Measurements from ENCODE around the gene MMP1. TPM values are rescaled to one million over a fixed set of nuclear protein-coding genes. Genes with fewer than 3 reads are reported as not detected.

The MMP1 gene
- 23.3 and 25.2 TPM in 2 replicates for total RNA-seq (2014; rRNA removed; shearing (Covaris generic))
- 6.6 and 10.1 TPM in 2 replicates for polyA plus RNA-seq (2014; cell fraction: nucleus; rRNA removed)

DNA sequence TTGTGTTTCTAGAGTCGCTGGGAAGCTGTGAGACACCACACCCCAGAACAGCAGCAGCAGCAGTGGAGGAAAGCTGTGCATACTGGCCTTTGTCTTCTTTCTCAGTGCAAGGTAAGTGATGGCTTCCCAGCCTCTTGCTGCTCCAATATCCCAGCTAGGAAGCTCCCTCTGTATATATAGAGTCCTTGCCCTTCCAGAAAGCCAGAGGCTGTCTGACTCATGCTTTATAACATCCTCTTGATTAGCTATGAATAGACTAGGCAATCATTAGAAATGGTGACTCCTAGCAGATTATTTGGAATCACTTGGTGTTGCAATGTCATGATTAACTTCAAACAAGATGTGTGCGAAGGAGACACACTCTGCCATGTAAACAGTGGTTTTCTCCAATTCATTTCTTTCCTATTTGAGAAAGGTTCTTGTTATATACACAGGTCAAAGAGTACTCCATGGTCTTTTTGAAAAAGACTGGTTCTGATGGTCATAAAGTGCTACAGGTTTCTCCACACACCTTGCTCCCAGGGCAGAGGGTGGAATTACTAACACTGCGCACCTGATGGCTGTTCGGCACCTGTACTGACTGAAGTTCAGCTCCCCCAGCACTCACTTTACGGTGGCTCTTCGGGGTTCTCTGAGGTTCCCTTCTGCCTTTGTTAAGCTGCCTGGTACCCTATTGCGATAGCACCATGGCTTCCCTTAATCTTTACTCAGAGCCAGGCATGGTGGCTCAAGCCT lies at the start of gene MMP1:
Gene MMP1, minus strand, starts transcription at position 149 of the 735 bp plus-strand sequence. Its CDS starts 68 bp downstream, at position 81.
- DNase-seq (ENCODE audit: extremely low read depth, low read depth) = no peak

DNA sequence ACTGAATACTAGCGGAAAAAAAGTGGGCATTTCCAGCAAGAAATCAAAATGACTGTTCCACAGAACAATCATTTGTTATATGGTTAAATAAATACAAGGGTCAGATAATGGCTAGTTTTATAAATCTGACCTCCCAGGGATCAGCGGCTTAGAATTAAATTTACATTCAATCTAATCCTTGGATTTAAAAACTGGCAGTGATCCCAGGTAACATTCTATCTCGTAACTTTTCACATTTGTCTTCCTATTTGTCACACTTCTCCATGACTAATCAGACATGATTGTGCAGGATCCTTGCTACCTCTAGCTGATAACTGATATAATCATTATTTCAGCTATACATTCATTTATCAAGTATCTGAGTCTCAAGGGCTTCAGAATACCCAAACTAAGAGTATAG lies 48.3 kb upstream of the MMP1 start:
- no peak for DNase-seq (ENCODE audit: extremely low read depth, low read depth)

DNA sequence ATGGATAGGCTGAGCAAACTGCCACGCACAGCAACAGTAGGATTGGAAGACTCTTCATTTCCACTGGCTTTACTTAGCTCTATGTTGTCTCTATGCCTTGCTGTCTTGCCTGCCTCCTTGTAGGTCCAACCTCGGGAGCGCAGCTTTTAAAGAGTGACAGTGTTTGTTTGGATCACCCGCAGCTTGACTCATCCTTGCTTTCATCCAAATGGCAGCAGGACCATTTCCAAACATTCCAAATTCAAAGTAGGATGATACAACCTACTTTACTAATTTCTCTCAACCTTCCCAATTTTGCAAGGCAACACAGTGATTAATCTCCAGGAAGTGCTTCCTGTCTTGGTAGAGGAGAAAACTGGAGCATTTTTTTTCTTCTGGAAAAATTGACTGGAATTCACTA lies 45.5 kb upstream of the MMP1 start, which contains the start of gene MMP3:
Gene MMP3, minus strand, starts transcription at position 121 of the 400 bp plus-strand sequence. Its CDS starts 63 bp downstream, at position 58.
- DNase-seq (ENCODE audit: extremely low read depth, low read depth) = no peak

DNA sequence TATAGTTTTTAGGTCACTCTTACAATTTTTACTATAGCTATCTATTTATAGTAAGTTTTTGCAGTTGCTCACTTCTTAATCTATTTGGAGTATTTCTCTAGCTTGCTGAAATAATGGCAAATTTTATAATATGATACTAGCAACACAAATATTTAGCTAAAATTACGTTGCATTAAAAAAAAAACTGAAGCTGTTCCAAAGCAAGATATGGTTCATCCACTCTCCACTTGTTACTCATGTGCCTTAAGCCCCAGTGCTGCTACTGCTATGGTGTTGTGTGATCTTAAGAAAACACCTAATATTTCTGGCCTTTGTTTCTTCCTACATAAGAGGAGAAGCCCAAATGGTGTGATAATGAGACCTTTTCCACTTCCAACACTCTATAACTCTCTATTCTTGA lies 45.0 kb upstream of the MMP1 start:
- no peak for DNase-seq (ENCODE audit: extremely low read depth, low read depth)

GRCh38 chr11:102840018-102840417 lies 42.1 kb upstream of the MMP1 start:
- no peak for DNase-seq (ENCODE audit: extremely low read depth, low read depth)

DNA sequence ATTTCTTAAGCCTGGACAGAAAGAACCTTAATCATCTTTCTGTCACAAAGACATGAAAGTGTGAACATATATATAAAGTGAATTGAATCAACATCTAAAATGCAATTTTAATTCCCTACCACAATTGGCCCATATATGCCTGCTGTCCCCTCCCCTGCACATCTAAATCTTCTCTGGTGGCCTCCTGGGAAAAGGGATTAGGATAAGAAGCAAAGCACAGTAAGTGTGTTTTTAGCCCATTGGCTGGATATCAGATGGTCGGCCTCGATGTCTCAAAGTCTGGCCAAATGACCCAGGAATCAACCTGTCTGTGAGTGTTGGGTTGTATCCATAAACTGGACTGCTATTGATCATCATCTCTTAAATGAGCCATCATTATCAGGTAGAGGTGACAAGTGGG lies 39.7 kb upstream of the MMP1 start:
- DNase-seq (ENCODE audit: extremely low read depth, low read depth) = no peak

DNA sequence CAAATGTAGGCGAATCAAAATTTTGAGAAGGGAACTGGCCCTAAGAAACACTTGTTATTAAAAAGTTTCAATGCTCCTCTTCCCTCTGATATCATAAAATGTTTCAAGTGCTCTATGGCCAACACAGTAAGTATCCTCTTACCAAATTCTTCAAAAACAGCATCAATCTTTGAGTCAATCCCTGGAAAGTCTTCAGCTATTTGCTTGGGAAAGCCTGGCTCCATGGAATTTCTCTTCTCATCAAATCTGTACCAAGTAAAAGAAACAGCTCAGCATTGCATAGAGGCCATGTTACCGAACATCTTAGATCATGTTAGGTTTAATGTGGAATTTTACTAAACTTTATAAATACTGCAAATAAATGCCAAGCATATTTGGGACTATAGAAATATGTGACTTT lies 39.2 kb upstream of the MMP1 start:
- DNase-seq (ENCODE audit: extremely low read depth, low read depth) = no peak

DNA sequence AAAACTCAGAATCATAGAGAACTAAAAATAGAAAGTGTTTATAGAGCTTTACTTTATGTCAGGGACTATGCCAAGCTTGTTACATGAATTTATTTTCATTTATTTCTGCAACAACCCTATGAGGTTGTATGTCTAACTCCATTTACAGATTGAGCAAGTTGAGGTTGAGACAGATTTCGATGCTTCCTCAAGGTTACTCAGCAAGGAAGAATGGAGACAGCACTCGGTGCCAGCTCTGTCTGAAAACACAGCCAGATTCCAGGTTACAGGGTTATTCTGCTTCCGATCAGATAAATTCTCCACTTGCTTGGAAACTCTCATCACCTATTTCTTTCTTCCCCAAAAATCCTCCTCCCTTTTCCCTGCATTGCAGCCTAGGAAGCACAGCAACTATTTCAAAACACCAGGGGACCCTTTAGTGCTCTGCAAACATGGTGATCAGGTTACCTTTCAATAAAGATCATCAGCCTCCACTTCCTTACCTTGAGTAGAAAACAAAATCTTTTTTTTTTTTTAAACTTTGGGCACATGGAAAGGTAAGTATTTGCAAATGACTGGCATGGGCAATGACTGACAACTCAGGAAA lies 38.4 kb upstream of the MMP1 start:
- DNase-seq (ENCODE audit: extremely low read depth, low read depth) = no peak

DNA sequence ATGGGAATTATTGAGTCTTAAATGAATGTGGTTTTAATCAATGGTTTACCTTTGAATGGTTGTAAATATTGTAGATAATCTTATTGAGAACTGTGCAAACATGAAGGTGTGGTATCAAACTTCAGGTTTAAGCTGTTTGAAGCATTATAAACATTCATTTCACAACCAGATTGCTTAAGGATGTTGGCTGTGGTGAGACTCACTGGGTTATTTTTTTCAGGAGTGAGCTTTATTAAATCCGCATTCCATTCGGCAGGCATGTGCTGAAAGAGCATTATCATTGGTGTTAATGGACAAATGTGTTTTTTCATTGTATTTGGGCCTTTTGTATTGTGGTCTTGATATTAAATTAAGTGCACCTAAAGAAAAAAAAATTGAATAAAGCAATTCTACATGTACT lies 35.8 kb upstream of the MMP1 start:
- no peak for DNase-seq (ENCODE audit: extremely low read depth, low read depth)

DNA sequence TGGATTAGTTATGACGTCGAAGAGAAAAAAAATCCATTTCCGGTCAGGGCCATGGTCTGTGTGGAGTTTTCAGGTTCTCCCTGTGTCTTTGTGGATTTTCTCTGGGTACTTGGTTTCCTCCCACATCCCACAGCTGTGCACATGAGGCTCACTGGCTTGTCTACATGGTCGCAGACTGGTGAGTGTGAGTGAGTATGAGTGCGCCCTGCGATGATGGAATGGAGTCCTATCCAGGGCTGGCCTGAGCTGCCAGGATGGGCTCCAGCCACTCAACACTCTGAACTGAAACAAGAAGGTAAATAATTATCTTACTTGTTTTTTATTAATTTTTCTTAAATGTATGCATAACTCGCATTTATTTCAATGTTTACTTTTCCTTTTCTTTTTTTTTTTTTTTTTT lies 34.7 kb upstream of the MMP1 start:
- DNase-seq (ENCODE audit: extremely low read depth, low read depth) = no peak

- no peak for DNase-seq (ENCODE audit: extremely low read depth, low read depth)
Observed at GRCh38 chr11:102831489-102832440, 33.8 kb upstream of the MMP1 start.

DNA sequence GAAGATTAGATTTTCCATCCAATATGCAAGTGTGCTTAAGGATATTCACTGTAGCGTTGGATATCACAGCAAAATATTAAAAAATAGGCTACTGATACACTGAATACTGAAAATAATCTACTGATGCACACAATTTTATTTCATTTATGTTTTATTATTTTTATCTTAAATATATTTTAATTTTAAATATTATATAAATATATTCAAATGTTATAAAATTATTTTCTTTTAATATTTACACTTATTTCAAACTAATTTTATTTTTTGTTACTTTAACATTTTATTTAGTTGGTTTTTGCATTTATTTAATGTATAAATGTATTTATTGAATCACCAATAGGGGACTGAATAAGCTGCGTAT lies 33.1 kb upstream of the MMP1 start:
- DNase-seq (ENCODE audit: extremely low read depth, low read depth) = no peak

DNA sequence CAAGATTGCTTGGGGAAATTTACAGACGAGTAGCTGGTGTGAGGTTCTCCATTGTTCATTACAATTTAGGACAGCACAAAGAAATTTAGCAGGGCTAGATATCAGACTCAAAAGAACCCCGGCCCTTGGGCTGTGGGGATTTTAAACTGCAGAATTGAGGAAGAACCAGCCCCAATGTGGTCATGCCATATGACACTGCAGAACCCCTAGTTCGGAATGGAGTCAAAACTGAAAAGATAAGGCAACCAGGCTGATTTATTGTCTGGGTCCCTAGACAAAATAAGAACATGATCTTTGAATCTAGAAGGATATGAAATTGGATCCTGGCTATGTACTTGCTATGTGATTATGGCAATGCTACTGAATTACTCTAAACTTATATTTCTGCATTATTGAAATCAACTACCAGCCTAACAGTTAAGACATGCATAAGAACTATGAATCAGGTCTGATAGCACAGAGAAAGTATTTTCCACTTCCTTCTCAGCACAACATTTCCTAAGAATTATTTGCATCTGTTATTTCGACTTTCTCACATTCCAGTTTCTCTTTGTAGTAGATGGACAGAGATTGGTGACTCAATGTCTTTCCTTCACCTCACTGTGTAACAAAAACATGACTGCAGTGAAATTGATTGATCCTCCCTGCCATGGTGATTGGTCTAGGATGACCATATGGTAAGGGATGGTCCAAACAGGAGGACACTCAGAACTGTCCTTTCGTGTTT lies 32.2 kb upstream of the MMP1 start:
- DNase-seq (ENCODE audit: extremely low read depth, low read depth) = no peak

GRCh38 chr11:102829316-102830000 lies 31.5 kb upstream of the MMP1 start:
- no peak for DNase-seq (ENCODE audit: extremely low read depth, low read depth)

DNA sequence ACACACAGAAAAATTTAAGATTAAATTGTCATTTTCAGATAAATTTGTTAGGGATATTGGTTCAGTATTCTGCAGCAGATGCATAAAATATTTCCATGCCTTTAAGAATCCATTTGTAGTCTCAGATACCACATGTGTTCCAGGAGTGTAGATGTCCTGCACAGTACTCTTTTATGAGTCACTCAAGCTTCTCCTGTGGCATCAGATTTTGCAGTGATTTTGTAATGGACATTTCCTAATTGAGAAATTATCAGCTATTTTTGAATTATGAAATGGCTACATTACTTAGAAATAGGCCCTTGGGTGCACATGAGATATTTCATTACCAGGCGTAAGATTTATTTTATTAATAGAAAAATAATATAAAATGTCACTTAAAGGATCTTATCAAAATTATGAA lies 26.6 kb upstream of the MMP1 start:
- DNase-seq (ENCODE audit: extremely low read depth, low read depth) = no peak

- no peak for DNase-seq (ENCODE audit: extremely low read depth, low read depth)
Observed at GRCh38 chr11:102819491-102819890, 21.5 kb upstream of the MMP1 start.

GRCh38 chr11:102813484-102813883 lies 15.5 kb upstream of the MMP1 start:
- DNase-seq (ENCODE audit: extremely low read depth, low read depth) = no peak

- no peak for DNase-seq (ENCODE audit: extremely low read depth, low read depth)
Observed at GRCh38 chr11:102812188-102812587, 14.2 kb upstream of the MMP1 start.

GRCh38 chr11:102810950-102811660 lies 13.1 kb upstream of the MMP1 start:
- DNase-seq (ENCODE audit: extremely low read depth, low read depth) = no peak

All from NCI-H460 (cell line).